PC-9 (cell line): ENCODE data around the gene NEUROD2.

ENCODE experiments used
- EZH2 ChIP-seq: fragments of 200-600 bp; sonication (generic); IDR thresholded peaks from 2 replicates; pipeline ENCODE4 v1.8.0; 2017; ENCODE audit warnings: antibody characterized with exemption, low read depth
- TF ChIP-seq, protein P1 (sequence below): fragments of 200-600 bp; sonication (generic); conservative IDR thresholded peaks from 2 replicates; pipeline ENCODE4 v1.6.1; 2017; ENCODE audit warnings: mixed run types, antibody characterized with exemption, mild to moderate bottlenecking, moderate library complexity

DNA sequence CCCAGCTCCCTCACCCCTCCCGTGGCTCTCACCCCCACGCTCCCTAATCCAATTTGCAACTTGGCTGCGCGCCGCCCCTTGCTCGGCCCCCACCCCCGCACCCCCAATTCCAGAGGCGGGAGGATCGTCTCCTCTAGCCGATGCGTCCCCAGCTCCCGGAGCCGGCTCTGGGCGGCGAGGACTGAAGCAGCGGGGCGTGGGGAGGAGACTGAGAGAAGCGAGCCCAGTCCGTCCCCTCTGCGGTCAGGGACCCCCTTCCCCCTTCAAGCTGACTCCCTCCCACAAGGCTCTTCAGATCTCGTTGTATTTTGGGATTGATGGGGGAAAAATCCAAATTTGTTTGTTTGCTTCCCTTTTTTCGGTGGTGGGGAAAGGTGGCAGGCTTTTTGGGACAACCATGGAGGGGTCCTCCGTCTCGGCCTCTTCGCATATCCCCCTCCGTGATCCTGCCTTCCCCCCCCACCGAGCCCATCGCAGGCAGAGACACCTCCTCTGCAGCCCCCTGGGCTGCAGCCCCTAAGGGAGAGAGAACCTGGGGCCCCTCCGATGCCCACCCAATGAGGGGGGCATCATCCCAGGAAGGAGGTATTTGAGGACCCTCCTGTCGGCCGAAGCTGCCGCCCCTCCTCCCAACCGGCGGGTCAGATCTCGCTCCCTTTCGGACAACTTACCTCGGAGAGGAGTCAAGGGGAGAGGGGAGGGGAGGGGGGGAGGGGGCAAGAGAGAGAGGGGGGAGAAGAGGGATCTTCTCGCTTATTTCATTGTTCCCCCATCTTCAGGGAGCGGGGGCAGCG lies 466 bp downstream of the NEUROD2 start:
- TF ChIP-seq EZH2, result no peak
- TF ChIP-seq, protein P1, sequence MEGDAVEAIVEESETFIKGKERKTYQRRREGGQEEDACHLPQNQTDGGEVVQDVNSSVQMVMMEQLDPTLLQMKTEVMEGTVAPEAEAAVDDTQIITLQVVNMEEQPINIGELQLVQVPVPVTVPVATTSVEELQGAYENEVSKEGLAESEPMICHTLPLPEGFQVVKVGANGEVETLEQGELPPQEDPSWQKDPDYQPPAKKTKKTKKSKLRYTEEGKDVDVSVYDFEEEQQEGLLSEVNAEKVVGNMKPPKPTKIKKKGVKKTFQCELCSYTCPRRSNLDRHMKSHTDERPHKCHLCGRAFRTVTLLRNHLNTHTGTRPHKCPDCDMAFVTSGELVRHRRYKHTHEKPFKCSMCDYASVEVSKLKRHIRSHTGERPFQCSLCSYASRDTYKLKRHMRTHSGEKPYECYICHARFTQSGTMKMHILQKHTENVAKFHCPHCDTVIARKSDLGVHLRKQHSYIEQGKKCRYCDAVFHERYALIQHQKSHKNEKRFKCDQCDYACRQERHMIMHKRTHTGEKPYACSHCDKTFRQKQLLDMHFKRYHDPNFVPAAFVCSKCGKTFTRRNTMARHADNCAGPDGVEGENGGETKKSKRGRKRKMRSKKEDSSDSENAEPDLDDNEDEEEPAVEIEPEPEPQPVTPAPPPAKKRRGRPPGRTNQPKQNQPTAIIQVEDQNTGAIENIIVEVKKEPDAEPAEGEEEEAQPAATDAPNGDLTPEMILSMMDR, result no peak
